Fibroblast of lung (primary cell): ENCODE measurements around the gene NUP58. TPM values are rescaled to one million over a fixed set of nuclear protein-coding genes. Genes with fewer than 3 reads are reported as not detected.
"Not testable (repeated sequence)": the region's sequence is repeated elsewhere in the genome, so short reads cannot be mapped to it uniquely, and the experiment has no call there.

ENCODE experiments used
- DNase-seq, 2 donors: peaks; one replicate each; pipeline versions ENCODE4 v3.0.0 to v3.0.0-alpha.2; 2010; ENCODE audit warnings: low read depth in 2 of 2
- H2AFZ ChIP-seq: 2 replicates; pipeline ENCODE4 v1.5.1; 2012; ENCODE audit warnings: low read length, control low read depth, inconsistent platforms
- H3K27ac ChIP-seq: 2 replicates; pipeline ENCODE4 v1.5.1; 2011; ENCODE audit warnings: low read length, control low read depth; ENCODE audit not compliant: insufficient read depth
- H3K27me3 ChIP-seq: 2 replicates; pipeline ENCODE4 v1.5.1; 2011; ENCODE audit warnings: mild to moderate bottlenecking, low read length; ENCODE audit not compliant: control insufficient read depth, insufficient read depth
- H3K36me3 ChIP-seq: 2 replicates; pipeline ENCODE4 v1.5.1; 2011; ENCODE audit warnings: low read length; ENCODE audit not compliant: control insufficient read depth, insufficient read depth
- H3K4me1 ChIP-seq: 2 replicates; pipeline ENCODE4 v1.5.1; 2011; ENCODE audit warnings: low read length; ENCODE audit not compliant: control insufficient read depth, insufficient read depth; ENCODE audit errors: extremely low read depth
- H3K4me2 ChIP-seq: 2 replicates; pipeline ENCODE4 v1.5.1; 2011; ENCODE audit warnings: low read length, control low read depth; ENCODE audit not compliant: insufficient read depth; ENCODE audit errors: extremely low read depth
- H3K4me3 ChIP-seq, 4 experiments: fragments of 200-600 bp in 1 of 4; sonication (generic) in 1 of 4; replicated peaks in 1 of 4; 2 replicates each; pipeline ENCODE4 v1.5.1; 2011 to 2016; ENCODE audit warnings: low read length in 4 of 4, low read depth in 3 of 4, mild to moderate bottlenecking in 3 of 4, control low read depth in 2 of 4, inconsistent platforms in 1 of 4, mixed read lengths in 1 of 4; ENCODE audit not compliant: insufficient read depth in 1 of 4; ENCODE audit errors: control extremely low read depth in 1 of 4
- H3K79me2 ChIP-seq: 2 replicates; pipeline ENCODE4 v1.5.1; 2012; ENCODE audit warnings: mild to moderate bottlenecking, low read length, inconsistent platforms; ENCODE audit not compliant: control insufficient read depth, insufficient read depth
- H3K9ac ChIP-seq: 2 replicates; pipeline ENCODE4 v1.5.1; 2011; ENCODE audit warnings: mild to moderate bottlenecking, low read length, control low read depth; ENCODE audit not compliant: insufficient read depth
- H3K9me3 ChIP-seq: 2 replicates; pipeline ENCODE4 v1.5.1; 2012; ENCODE audit warnings: low read depth, low read length; ENCODE audit not compliant: control insufficient read depth, insufficient read depth
- H4K20me1 ChIP-seq: 2 replicates; pipeline ENCODE4 v1.5.1; 2011; ENCODE audit warnings: low read length; ENCODE audit not compliant: control insufficient read depth, insufficient read depth; ENCODE audit errors: extremely low read depth
- CTCF ChIP-seq, 2 donors: IDR thresholded peaks in 1 of 2; conservative IDR thresholded peaks in 1 of 2; 1 replicate in 1 of 2; 2 replicates in 1 of 2; pipeline ENCODE4 v1.5.1; 2011 to 2012; ENCODE audit warnings: low read length in 2 of 2, control low read depth in 1 of 2, inconsistent platforms in 1 of 2, low read depth in 1 of 2, mild to moderate bottlenecking in 1 of 2
- EZH2 ChIP-seq: IDR thresholded peaks from 2 replicates; pipeline ENCODE4 v1.5.1; 2012; ENCODE audit warnings: low read length, control low read depth, mild to moderate bottlenecking; ENCODE audit errors: missing control alignments
- polyA plus RNA-seq, 2 donors: library from polyadenylated mRNA; depleted of rRNA in 1 of 2; stranded (reverse) in 1 of 2; unstranded in 1 of 2; fragments of >200 nt; gene quantifications; 2 replicates each; pipeline ENCODE4 v1.2.1, GENCODE V29; 2011 to 2012; ENCODE audit warnings: missing spikeins in 1 of 2
- total RNA-seq: library from RNA; depleted of rRNA; stranded (reverse); fragments of >200 nt; gene quantifications from 2 replicates; pipeline ENCODE4 v1.2.1, GENCODE V29; 2014

Gene NUP58
- total and polyA plus RNA-seq, 2 donors (not counting 1 experiment from before 2014, with no cell fraction given) = 39.3 to 57.6 TPM

- H3K4me2 ChIP-seq = no peak overlapping the region
- DNase-seq = no peak
Observed at GRCh38 chr13:25306671-25307464, 5.4 kb downstream of the NUP58 start.

GRCh38 chr13:25310891-25311290 is 9.5 kb downstream of the NUP58 start:
- peaks cover 4% of the 10 kb centered on the region for H3K36me3 ChIP-seq
- H4K20me1 ChIP-seq = no peaks in the 10 kb centered on the region
- no peaks in the 10 kb centered on the region for H3K4me1 ChIP-seq
- H3K27me3 ChIP-seq = no peaks in the 10 kb centered on the region
- no peak overlapping the region for H3K4me2 ChIP-seq
- no peak for DNase-seq
- no peaks in the 10 kb centered on the region for H3K9me3 ChIP-seq
- H3K79me2 ChIP-seq = peaks cover 19% of the 10 kb centered on the region
- no peak overlapping the region for H3K9ac ChIP-seq
- no peak for TF ChIP-seq EZH2
- TF ChIP-seq CTCF (conservative IDR thresholded peaks at IDR 0.05 in 1 of 2, IDR thresholded peaks at IDR 0.05 in 1 of 2; ENCODE audit: low read depth in 1 of 2, low read length in 2 of 2) = no peak
- H3K27ac ChIP-seq = no peak overlapping the region
- H2AFZ ChIP-seq = no peak overlapping the region
- H3K4me3 ChIP-seq = no peak overlapping the region

More at GRCh38 chr13:25306671-25307464, 5.4 kb downstream of the NUP58 start:
- Histone ChIP-seq H3K4me1 (no peaks in the 10 kb centered on the region), H3K9me3 (no peaks in the 10 kb centered on the region), H3K27me3 (no peaks in the 10 kb centered on the region), H4K20me1 (no peaks in the 10 kb centered on the region), H2AFZ (no peak overlapping the region), H3K27ac (no peak overlapping the region), H3K79me2 (peaks cover 58% of the 10 kb centered on the region), H3K4me3 (no peak overlapping the region), H3K36me3 (peaks cover 4% of the 10 kb centered on the region), H3K9ac (no peak overlapping the region)
- TF ChIP-seq EZH2 (no peak), CTCF (conservative IDR thresholded peaks at IDR 0.05 in 1 of 2, IDR thresholded peaks at IDR 0.05 in 1 of 2; ENCODE audit: low read depth in 1 of 2, low read length in 2 of 2) (no peak)

- not testable (repeated sequence) for H3K36me3 ChIP-seq, H3K4me2 ChIP-seq, H3K79me2 ChIP-seq, H4K20me1 ChIP-seq, H2AFZ ChIP-seq, H3K9me3 ChIP-seq, H3K4me1 ChIP-seq, H3K4me3 ChIP-seq, H3K27me3 ChIP-seq, H3K9ac ChIP-seq
- H3K27ac ChIP-seq = peak overlapping the region; percentile 66
- peak; percentile 55 to 89 for DNase-seq
Observed at GRCh38 chr13:25318946-25319345, 17.5 kb downstream of the NUP58 start.
